Kidney epithelial cell (primary cell): ENCODE results near the gene KIR3DL1. TPM values are rescaled to one million over a fixed set of nuclear protein-coding genes. Genes with fewer than 3 reads are reported as not detected.
"Not testable (repeated sequence)": the region's sequence is repeated elsewhere in the genome, so short reads cannot be mapped to it uniquely, and the experiment has no call there.

Experiments used
- DNase-seq: peaks from one replicate; pipeline ENCODE4 v3.0.0-alpha.2; 2010; ENCODE audit warnings: low read depth
- H3K27me3 ChIP-seq: 2 replicates; pipeline ENCODE4 v1.6.0; 2011; ENCODE audit warnings: low read length; ENCODE audit not compliant: control insufficient read depth, insufficient read depth
- H3K36me3 ChIP-seq: 2 replicates; pipeline ENCODE4 v1.5.1; 2011; ENCODE audit warnings: low read length; ENCODE audit not compliant: control insufficient read depth, insufficient read depth
- H3K4me3 ChIP-seq: 2 replicates; pipeline ENCODE4 v1.5.1; 2011; ENCODE audit warnings: low read depth, mild to moderate bottlenecking, control low read depth, low read length
- total RNA-seq: library from RNA; depleted of rRNA; stranded (reverse); fragments of >200 nt; gene quantifications from 2 replicates; pipeline ENCODE4 v1.2.3, GENCODE V29; 2015
- TF ChIP-seq, protein P1 (sequence below): IDR thresholded peaks from 2 replicates; pipeline ENCODE4 v1.5.1; 2011; ENCODE audit warnings: mild to moderate bottlenecking, moderate library complexity, low read length, control low read depth, inconsistent platforms; ENCODE audit not compliant: insufficient read depth, poor library complexity, severe bottlenecking

Gene KIR3DL1
- total RNA-seq, 1 donor from 2014 or later = not detected

DNA sequence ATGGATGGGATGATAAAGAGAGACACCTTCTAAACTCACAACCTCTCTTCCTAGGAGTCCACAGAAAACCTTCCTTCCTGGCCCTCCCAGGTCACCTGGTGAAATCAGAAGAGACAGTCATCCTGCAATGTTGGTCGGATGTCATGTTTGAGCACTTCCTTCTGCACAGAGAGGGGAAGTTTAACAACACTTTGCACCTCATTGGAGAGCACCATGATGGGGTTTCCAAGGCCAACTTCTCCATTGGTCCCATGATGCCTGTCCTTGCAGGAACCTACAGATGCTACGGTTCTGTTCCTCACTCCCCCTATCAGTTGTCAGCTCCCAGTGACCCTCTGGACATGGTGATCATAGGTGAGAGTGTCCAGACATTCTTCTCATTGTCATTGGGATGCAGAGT lies 21.3 kb downstream of the KIR3DL1 start:
- H3K36me3 ChIP-seq, H3K4me3 ChIP-seq, DNase-seq, H3K27me3 ChIP-seq: not testable (repeated sequence)

DNA sequence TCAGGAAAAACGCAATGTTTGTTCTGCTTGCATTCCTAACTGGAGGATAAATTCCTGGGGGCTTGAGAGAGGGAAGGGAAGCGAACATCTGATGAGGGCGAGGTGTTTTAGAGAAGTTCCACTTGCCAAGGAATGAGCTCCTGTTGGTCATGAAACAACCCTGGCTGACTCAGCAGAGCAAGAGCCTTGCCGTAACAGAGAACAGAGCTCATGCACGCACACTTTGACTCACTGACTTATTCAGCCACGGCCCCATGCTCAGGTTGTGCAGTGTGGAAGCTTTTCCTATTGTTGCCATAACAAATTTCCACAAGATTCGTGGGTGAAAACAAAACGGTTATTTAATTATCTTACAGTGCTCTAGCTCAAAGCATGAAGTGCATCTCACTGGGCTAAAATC lies 26.9 kb downstream of the KIR3DL1 start:
- H3K4me3 ChIP-seq, H3K36me3 ChIP-seq, H3K27me3 ChIP-seq, DNase-seq: not testable (repeated sequence)

DNA sequence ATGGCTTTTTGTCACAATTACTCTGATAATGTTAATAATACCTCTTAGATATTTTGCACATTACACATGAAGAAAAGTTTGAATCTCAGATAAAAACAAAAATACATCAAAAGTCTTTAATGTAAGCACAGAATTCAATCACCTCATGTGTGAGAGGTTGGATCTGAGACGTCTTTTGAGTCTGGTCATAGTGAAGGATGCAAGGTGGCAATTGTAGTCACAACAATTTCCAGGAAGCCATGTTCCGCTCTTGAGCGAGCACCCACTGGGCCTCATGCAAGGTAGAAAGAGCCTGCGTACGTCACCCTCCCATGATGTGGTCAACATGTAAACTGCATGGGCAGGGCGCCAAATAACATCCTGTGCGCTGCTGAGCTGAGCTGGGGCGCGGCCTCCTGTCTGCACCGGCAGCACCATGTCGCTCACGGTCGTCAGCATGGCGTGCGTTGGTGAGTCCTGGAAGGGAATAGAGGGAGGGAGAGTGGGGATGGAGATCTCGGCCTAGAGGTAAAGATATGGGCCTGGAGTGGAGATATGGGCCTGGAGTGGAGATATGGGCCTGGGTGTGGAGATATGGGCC lies 33.9 kb downstream of the KIR3DL1 start, which contains the start of gene KIR3DL2:
TSS of gene KIR3DL2 (plus strand) at position 383 of the 580 bp plus-strand sequence. CDS start at position 416, 33 bp downstream.
- H3K27me3 ChIP-seq, H3K36me3 ChIP-seq, DNase-seq, H3K4me3 ChIP-seq: not testable (repeated sequence)

DNA sequence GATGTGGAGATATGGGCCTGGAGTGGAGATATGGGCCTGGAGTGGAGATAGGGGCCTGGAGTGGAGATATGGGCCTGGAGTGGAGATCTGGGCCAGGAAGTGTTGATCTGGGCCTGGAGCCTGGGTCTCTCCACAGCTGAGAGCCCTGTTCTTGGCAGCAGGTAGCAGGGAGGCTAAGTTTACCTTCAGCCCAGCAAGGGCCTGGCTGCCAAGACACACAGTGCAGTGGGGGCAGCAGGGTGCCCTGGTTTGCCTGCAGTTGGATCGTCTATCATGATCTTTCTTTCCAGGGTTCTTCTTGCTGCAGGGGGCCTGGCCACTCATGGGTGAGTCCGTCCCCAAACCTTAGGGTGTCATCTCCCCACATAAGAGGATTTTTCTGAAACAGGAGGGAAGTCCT lies 34.7 kb downstream of the KIR3DL1 start:
- H3K4me3 ChIP-seq = no peak overlapping the region
- H3K27me3 ChIP-seq = no peaks in the 10 kb centered on the region
- no peaks in the 10 kb centered on the region for H3K36me3 ChIP-seq
- DNase-seq = no peak
- TF ChIP-seq, protein P1, sequence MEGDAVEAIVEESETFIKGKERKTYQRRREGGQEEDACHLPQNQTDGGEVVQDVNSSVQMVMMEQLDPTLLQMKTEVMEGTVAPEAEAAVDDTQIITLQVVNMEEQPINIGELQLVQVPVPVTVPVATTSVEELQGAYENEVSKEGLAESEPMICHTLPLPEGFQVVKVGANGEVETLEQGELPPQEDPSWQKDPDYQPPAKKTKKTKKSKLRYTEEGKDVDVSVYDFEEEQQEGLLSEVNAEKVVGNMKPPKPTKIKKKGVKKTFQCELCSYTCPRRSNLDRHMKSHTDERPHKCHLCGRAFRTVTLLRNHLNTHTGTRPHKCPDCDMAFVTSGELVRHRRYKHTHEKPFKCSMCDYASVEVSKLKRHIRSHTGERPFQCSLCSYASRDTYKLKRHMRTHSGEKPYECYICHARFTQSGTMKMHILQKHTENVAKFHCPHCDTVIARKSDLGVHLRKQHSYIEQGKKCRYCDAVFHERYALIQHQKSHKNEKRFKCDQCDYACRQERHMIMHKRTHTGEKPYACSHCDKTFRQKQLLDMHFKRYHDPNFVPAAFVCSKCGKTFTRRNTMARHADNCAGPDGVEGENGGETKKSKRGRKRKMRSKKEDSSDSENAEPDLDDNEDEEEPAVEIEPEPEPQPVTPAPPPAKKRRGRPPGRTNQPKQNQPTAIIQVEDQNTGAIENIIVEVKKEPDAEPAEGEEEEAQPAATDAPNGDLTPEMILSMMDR = no peak

DNA sequence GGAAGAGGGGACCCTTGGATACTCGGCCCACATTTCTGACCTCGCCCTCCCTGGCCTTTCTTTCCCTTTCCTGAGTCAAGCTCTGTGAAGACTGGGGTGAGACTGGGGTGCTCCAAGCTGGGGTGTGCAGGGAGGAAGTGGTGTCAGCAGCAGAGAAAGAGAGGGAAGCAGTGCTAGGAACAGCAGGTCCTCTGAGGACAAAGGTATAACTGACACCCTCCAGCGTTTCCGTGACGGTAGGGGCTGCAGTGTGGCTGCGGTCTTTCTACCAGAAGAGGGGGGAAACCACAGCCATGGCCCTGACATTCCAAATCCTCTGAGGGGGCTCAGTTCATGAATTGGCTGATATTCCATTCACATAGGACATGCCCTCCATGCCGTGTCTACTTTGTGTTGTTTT lies 35.1 kb downstream of the KIR3DL1 start:
- no peaks in the 10 kb centered on the region for H3K36me3 ChIP-seq
- no peak for DNase-seq
- H3K4me3 ChIP-seq = no peak overlapping the region
- TF ChIP-seq, protein P1 = no peak
- no peaks in the 10 kb centered on the region for H3K27me3 ChIP-seq

DNA sequence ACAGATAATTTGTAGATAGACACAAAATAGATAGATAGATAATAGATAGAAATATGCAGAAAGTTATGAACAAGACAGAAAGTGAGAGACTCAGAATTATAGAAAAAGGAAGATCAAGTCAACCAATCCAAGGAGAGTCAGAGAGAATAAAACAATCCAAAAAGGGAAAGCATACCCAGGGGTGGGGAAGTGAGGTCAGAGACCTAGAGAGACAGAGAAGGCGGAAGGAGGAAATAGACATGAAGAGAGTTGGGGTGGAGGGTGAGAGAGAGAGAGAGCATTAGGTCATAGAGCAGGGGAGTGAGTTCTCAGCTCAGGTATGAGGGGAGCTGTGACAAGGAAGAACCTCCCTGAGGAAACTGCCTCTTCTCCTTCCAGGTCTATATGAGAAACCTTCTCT lies 39.0 kb downstream of the KIR3DL1 start:
- DNase-seq, H3K4me3 ChIP-seq, H3K36me3 ChIP-seq, H3K27me3 ChIP-seq: not testable (repeated sequence)

DNA sequence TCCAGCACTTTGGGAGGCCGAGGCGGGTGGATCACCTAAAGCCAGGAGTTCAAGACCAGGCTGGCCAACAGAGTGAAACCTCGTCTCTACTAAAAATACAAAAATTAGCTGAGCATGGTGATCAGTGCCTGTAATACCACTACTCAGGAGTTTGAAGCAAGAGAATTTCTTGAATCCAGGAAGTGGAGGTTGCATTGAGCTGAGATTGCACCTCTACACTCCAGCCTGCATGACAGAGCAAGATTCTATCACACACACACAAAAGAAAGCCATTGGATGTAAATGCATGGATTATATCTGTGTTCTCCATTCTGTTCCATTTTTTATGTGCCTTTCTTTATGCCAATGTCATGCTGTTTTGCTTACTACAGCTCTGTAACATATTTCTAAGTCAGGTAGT lies 42.2 kb downstream of the KIR3DL1 start:
- H3K27me3 ChIP-seq, H3K4me3 ChIP-seq, H3K36me3 ChIP-seq, DNase-seq: not testable (repeated sequence)

DNA sequence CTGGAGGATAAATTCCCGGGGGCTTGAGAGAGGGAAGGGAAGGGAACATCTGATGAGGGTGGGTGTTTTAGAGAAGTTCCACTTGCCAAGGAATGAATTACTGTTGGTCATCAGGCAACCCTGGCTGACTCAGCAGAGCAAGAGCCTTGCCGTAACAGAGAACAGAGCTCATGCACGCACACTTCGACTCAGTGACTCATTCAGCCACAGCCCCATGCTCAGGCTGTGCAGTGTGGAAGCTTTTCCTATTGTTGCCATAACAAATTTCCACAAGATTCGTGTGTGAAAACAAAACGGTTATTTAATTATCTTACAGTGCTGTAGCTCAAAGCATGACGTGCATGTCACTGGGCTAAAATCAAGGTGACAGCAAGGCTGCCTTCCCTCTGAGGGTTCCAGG lies 43.2 kb downstream of the KIR3DL1 start:
- not testable (repeated sequence) for DNase-seq, H3K27me3 ChIP-seq, H3K4me3 ChIP-seq, H3K36me3 ChIP-seq

DNA sequence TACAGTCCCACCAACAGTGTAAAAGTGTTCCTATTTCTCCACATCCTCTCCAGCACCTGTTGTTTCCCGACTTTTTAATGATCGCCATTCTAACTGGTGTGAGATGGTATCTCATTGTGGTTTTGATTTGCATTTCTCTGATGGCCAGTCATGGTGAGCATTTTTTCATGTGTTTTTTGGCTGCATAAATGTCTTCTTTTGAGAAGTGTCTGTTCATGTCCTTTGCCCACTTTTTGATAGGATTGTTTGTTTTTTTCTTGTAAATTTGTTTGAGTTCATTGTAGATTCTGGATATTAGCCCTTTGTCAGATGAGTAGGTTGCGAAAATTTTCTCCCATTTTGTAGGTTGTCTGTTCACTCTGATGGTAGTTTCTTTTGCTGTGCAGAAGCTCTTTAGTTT lies 47.2 kb downstream of the KIR3DL1 start:
- not testable (repeated sequence) for H3K36me3 ChIP-seq, H3K4me3 ChIP-seq, DNase-seq, H3K27me3 ChIP-seq

DNA sequence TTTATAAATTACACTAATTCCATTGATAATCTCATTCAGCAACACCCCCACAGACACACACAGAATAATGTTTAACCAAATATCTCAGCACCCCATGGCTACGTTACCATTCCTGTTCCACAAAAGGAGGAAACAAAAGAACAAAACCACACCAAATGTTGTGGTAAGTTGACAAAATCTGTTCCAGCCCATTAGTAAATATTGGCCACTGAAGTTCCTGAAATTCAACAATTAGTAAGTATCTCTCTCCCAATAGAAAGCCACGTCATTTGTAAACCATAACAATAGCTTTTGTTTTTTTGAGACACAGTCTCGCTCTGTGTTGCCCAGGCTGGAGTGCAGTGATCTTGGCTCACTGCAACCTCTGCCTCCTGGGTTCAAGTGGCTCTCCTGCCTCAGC lies 55.4 kb downstream of the KIR3DL1 start:
- TF ChIP-seq, protein P1 = no peak

More for the DNA sequence above, 55.4 kb downstream of the KIR3DL1 start:
- Histone ChIP-seq H3K36me3 (no peaks in the 10 kb centered on the region), H3K27me3 (no peaks in the 10 kb centered on the region), H3K4me3 (no peak overlapping the region)
- DNase-seq = no peak
